HG03175 (cell line): Measurements from ENCODE around the gene RECQL.
"Not testable (repeated sequence)": the region's sequence is repeated elsewhere in the genome, so short reads cannot be mapped to it uniquely, and the experiment has no call there.

Source experiments
- ATAC-seq: cut with Tn5 transposase; IDR thresholded peaks from one replicate; pipeline ENCODE4 v1.9.1; 2021; ENCODE audit warnings: mild to moderate bottlenecking, moderate library complexity; ENCODE audit not compliant: unreplicated experiment

The RECQL gene

GRCh38 chr12:21433525-21433924, 67.9 kb downstream of the RECQL start:
- ATAC-seq, result no peak

GRCh38 chr12:21429994-21430393, 71.4 kb downstream of the RECQL start:
- ATAC-seq, result no peak

GRCh38 chr12:21428241-21428640, 73.2 kb downstream of the RECQL start:
- no peak for ATAC-seq

- ATAC-seq, result not testable (repeated sequence)
Measured at GRCh38 chr12:21419009-21419699, 82.3 kb downstream of the RECQL start.
